Activated T-helper 2 cell treated with anti-CD3 and anti-CD28 coated beads, Interferon-gamma antibody, Interleukin-2, Interleukin-4, amounts not matched to agents 10 μg/mL and 5 μg/mL and 100 μg/mL, durations not matched to agents 14 hours and 24 hours and 36 hours (primary cell): Measurements from ENCODE around the gene UBA52. TPM values are rescaled to one million over a fixed set of nuclear protein-coding genes. Genes with fewer than 3 reads are reported as not detected.
"Not testable (repeated sequence)": the region's sequence is repeated elsewhere in the genome, so short reads cannot be mapped to it uniquely, and the experiment has no call there.

Experiments
- DNase-seq: peaks from one replicate; pipeline ENCODE4 v3.0.0; 2021; ENCODE audit warnings: low spot score
- H3K27ac Mint-ChIP-seq: one replicate; pipeline ENCODE4 v1.8.0; 2021; ENCODE audit warnings: mixed read lengths
- H3K27me3 Mint-ChIP-seq: one replicate; pipeline ENCODE4 v1.8.0; 2021; ENCODE audit warnings: low read depth, mixed read lengths
- H3K36me3 Mint-ChIP-seq: one replicate; pipeline ENCODE4 v1.8.0; 2021; ENCODE audit warnings: low read depth, mixed read lengths
- H3K4me1 Mint-ChIP-seq: one replicate; pipeline ENCODE4 v1.8.0; 2021; ENCODE audit warnings: low read depth, mixed read lengths
- H3K4me3 Mint-ChIP-seq: one replicate; pipeline ENCODE4 v1.8.0; 2021; ENCODE audit warnings: low read depth, mild to moderate bottlenecking, moderate library complexity, mixed read lengths
- H3K9me3 Mint-ChIP-seq: one replicate; pipeline ENCODE4 v1.8.0; 2021; ENCODE audit warnings: mixed read lengths
- intact Hi-C: fragments of 100-400 bp; cut with micrococcal nuclease; formaldehyde crosslinking; loops from one replicate; pipeline ENCODE4 v1.15.1; 2023
- total RNA-seq: library from RNA; stranded (reverse); gene quantifications from 2 replicates; pipeline ENCODE4 v1.2.3, GENCODE V29; 2022

Gene UBA52
- total RNA-seq, 1 donor from 2014 or later = 1,579 TPM

GRCh38 chr19:18600692-18601397 lies 29.2 kb downstream of the UBA52 start:
- H3K27ac Mint-ChIP-seq, H3K36me3 Mint-ChIP-seq, DNase-seq, intact Hi-C loops, H3K4me1 Mint-ChIP-seq, H3K9me3 Mint-ChIP-seq, H3K4me3 Mint-ChIP-seq: not testable (repeated sequence)
- H3K27me3 Mint-ChIP-seq = peaks cover 39% of the 10 kb centered on the region

- intact Hi-C loops = no loop called here
- no peaks in the 10 kb centered on the region for H3K9me3 Mint-ChIP-seq
- no peaks in the 10 kb centered on the region for H3K4me1 Mint-ChIP-seq
- no peaks in the 10 kb centered on the region for H3K36me3 Mint-ChIP-seq
- no peak overlapping the region for H3K4me3 Mint-ChIP-seq
- peaks cover 33% of the 10 kb centered on the region for H3K27me3 Mint-ChIP-seq
- no peak overlapping the region for H3K27ac Mint-ChIP-seq
- no peak for DNase-seq
These were observed 30.2 kb downstream of the UBA52 start for GRCh38 chr19:18601875-18602274.

- DNase-seq = no peak
- intact Hi-C loops = no loop called here
- Mint-ChIP-seq H3K4me3 (no peak overlapping the region), H3K27me3 (peaks cover 46% of the 10 kb centered on the region), H3K36me3 (no peaks in the 10 kb centered on the region), H3K27ac (no peak overlapping the region), H3K4me1 (no peaks in the 10 kb centered on the region), H3K9me3 (no peaks in the 10 kb centered on the region)
These were observed 31.7 kb downstream of the UBA52 start for GRCh38 chr19:18603255-18603957.

GRCh38 chr19:18603958-18604819 lies 32.5 kb downstream of the UBA52 start:
- Mint-ChIP-seq H3K27me3 (peaks cover 52% of the 10 kb centered on the region), H3K4me1 (no peaks in the 10 kb centered on the region), H3K36me3 (no peaks in the 10 kb centered on the region), H3K27ac (no peak overlapping the region), H3K9me3 (no peaks in the 10 kb centered on the region), H3K4me3 (no peak overlapping the region)
- intact Hi-C loops = no loop called here
- no peak for DNase-seq

GRCh38 chr19:18604820-18605159 lies 33.1 kb downstream of the UBA52 start:
- Mint-ChIP-seq H3K9me3 (no peaks in the 10 kb centered on the region), H3K4me3 (no peak overlapping the region), H3K27me3 (peaks cover 58% of the 10 kb centered on the region), H3K4me1 (no peaks in the 10 kb centered on the region), H3K27ac (no peak overlapping the region), H3K36me3 (no peaks in the 10 kb centered on the region)
- DNase-seq = no peak
- intact Hi-C loops = no loop called here

GRCh38 chr19:18605196-18605545 lies 33.5 kb downstream of the UBA52 start:
- no peaks in the 10 kb centered on the region for H3K9me3 Mint-ChIP-seq
- no peaks in the 10 kb centered on the region for H3K36me3 Mint-ChIP-seq
- no peaks in the 10 kb centered on the region for H3K4me1 Mint-ChIP-seq
- DNase-seq = no peak
- H3K27ac Mint-ChIP-seq = no peak overlapping the region
- peaks cover 62% of the 10 kb centered on the region for H3K27me3 Mint-ChIP-seq
- no peak overlapping the region for H3K4me3 Mint-ChIP-seq
- intact Hi-C loops = no loop called here

GRCh38 chr19:18605546-18606280 lies 34.1 kb downstream of the UBA52 start:
- DNase-seq = no peak
- H3K4me1 Mint-ChIP-seq = no peaks in the 10 kb centered on the region
- H3K27me3 Mint-ChIP-seq = peaks cover 65% of the 10 kb centered on the region
- H3K36me3 Mint-ChIP-seq = no peaks in the 10 kb centered on the region
- H3K4me3 Mint-ChIP-seq = no peak overlapping the region
- H3K27ac Mint-ChIP-seq = no peak overlapping the region
- no peaks in the 10 kb centered on the region for H3K9me3 Mint-ChIP-seq
- intact Hi-C loops = no loop called here

- intact Hi-C loops = no loop called here
- Mint-ChIP-seq H3K4me1 (peaks cover 2% of the 10 kb centered on the region), H3K36me3 (no peaks in the 10 kb centered on the region), H3K9me3 (no peaks in the 10 kb centered on the region), H3K27ac (no peak within 1 kb of the TSS), H3K27me3 (peaks cover 70% of the 10 kb centered on the region), H3K4me3 (no peak within 1 kb of the TSS)
- no peak for DNase-seq
These were observed 34.9 kb downstream of the UBA52 start, which contains the start of gene CRLF1 for GRCh38 chr19:18606281-18607225. CRLF1 (minus strand) TSS chr19:18606799; CDS start chr19:18606656, 143 bp downstream.

GRCh38 chr19:18607226-18608101 lies 35.8 kb downstream of the UBA52 start:
- no peak for DNase-seq
- no peaks in the 10 kb centered on the region for H3K9me3 Mint-ChIP-seq
- H3K4me1 Mint-ChIP-seq = peaks cover 4% of the 10 kb centered on the region
- H3K27me3 Mint-ChIP-seq = peaks cover 69% of the 10 kb centered on the region
- H3K27ac Mint-ChIP-seq = no peak overlapping the region
- H3K4me3 Mint-ChIP-seq = no peak overlapping the region
- intact Hi-C loops = no loop called here
- H3K36me3 Mint-ChIP-seq = no peaks in the 10 kb centered on the region

- H3K9me3 Mint-ChIP-seq = no peaks in the 10 kb centered on the region
- intact Hi-C loops = no loop called here
- no peaks in the 10 kb centered on the region for H3K36me3 Mint-ChIP-seq
- DNase-seq = no peak
- peaks cover 5% of the 10 kb centered on the region for H3K4me1 Mint-ChIP-seq
- H3K27ac Mint-ChIP-seq = no peak overlapping the region
- no peak overlapping the region for H3K4me3 Mint-ChIP-seq
- peaks cover 65% of the 10 kb centered on the region for H3K27me3 Mint-ChIP-seq
These were observed 36.6 kb downstream of the UBA52 start for GRCh38 chr19:18608102-18608804.
